NCI-H2227 treated with DMSO at 0.1 percent for 48 hours (cell line): ENCODE measurements around the gene CALU.

Experiments used
- DNase-seq: peaks from one replicate; lab custom pipeline; 2025; lab: John Stamatoyannopoulos, UW

CALU gene

DNA sequence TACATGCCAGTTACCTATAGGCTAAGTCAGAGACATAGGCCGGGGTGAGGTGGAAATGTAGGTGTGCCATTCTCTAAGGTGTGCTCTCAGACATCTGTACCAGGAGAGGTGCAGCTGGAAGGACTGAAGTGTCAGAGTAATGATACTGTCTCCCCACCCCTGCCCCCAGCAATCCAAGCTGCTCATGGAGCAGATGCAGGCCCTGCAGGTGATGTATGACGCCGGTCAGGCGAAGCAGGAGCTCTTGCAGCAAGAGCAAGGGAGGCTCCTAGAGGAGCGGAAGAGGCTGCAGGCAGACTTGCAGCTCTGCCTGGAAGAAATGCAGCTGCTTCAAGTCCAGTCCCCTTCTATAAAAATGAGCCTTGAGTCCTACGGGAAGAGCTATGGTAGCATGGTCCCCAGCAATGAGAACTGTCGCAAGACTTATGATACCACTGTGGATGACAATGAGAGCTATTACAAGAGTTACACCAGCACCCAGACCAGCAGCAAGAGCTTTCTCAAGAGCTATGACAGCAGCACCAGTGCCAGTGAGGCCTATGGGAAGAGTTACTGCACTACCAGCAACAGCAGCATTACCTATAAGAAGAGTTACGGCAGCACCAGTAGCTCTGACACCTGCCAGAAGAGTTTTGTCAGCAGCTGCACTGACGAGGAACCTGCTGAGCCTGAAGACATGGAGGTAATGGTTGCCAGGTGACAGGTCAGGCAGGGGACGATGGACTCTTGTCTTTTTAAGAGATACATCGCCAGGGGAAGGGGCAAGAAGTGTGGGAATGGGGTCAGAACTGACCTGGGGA lies 72.7 kb downstream of the CALU start:
- no peak for DNase-seq

DNA sequence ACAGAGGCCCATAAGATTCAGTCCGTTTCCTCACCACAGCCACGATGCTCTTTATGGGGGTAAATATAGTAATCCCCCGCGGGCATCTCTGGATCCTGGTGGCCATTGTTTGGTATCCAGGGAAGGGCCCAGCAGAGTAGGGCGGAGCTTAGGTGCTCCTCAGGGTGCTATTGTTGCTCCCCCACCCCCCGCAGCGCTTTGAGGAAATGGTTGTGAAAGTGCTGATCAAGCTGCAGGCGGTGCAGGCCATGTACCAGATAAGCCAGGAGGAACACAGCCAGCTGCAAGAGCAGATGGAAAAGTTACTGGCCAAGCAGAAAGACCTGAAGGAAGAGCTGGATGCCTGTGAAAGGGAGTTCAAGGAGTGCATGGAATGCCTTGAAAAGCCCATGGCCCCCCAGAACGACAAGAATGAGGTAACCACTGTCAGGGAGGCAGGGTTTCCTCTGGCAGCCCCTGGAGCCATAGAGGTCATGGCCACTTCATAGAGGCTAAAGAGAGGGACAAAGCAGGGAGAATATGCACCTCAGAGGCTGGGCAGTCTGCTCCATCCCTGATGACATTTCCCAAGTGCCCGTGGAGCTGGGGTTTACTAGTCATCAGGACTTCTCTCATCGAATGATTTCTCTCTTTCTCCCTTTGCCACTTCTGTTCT lies 73.5 kb downstream of the CALU start:
- no peak for DNase-seq

DNA sequence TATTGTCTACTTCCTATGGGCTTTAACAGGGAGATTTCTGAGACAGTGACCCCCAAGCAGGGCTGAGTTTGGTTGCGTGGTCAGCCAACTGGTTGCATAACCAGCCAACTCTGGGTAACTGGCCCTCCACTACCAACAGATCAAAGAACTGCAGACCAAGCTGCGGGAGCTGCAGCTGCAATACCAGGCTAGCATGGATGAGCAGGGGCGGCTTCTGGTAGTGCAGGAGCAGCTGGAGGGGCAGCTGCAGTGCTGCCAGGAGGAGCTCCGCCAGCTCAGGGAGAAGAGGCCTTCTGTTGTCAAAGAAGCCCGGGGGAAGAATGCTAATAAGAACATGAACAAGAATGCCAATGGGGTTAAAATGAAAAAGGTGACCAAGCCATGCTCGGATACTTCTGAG lies 75.3 kb downstream of the CALU start:
- no peak for DNase-seq

DNA sequence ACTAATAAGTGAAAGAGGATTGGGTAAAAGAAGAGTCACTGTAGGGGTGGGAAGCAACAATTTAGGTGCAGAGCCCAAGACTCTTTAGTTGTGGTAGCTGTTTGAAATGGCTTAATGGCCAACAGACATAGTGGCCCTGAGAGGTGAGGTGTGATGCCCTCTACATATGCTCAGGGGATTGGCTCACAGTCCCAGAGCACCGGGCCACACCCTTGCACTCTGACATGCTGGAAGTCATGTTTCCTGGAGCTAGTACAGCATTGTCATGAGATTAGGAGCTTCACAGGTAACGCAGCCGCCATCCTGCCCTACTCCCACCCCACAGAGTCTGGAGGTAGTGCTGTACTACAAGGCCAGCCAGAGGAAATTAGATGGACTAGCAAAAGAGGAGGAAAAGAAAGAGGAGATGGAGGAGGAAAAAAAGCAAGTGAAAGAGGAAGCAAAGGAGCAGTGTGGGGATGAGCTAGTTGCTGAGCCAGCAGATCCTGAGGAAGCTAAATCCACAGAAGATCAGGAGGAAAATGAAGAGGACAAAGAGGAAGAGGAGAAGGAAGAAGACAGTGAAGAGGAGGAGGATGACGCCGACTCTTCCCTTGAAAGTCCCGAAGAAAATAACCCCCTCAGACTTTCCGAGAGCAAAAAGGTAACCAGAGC lies 76.3 kb downstream of the CALU start:
- DNase-seq = no peak

DNA sequence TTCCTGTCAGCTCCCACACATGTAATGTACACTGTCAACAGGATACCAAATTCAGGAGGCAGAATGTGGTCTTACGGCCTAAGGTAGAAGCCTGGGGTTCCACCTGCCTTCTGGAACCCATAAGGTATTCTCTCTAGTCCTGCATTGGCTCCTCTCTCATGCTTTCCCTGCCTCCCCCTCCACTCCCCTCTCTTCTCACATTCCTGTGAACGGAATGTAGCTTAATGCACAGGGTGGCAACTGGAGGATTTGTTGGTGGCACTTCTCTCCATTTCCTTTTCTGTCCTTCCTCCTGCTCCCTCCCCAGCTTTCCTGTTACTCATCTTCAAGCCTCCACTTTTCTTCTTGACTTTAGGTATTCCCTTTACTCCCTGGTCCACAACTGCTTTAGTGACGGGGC lies 79.5 kb downstream of the CALU start:
- DNase-seq = no peak
